Activated CD8-positive, alpha-beta memory T cell treated with anti-CD3 and anti-CD28 coated beads, Interleukin-2, amount 50 U/mL, for 24 hours (primary cell): Measurements from ENCODE around the gene CHI3L1.

Source experiments
- DNase-seq: peaks from one replicate; pipeline ENCODE4 v3.0.0-alpha.2; 2020; ENCODE audit errors: extremely low read depth

Gene CHI3L1

GRCh38 chr1:203168991-203169390 is 17.5 kb downstream of the CHI3L1 start:
- DNase-seq: no peak

- DNase-seq: no peak
Measured at GRCh38 chr1:203168256-203168786, 18.2 kb downstream of the CHI3L1 start.

GRCh38 chr1:203167913-203168200 is 18.6 kb downstream of the CHI3L1 start:
- no peak for DNase-seq

- DNase-seq: no peak
Measured at GRCh38 chr1:203167026-203167912, 19.2 kb downstream of the CHI3L1 start.

GRCh38 chr1:203166192-203166940 is 20.1 kb downstream of the CHI3L1 start:
- no peak for DNase-seq

- DNase-seq: no peak
Measured at GRCh38 chr1:203165800-203166161, 20.7 kb downstream of the CHI3L1 start.

GRCh38 chr1:203165101-203165799 is 21.3 kb downstream of the CHI3L1 start:
- no peak for DNase-seq

- DNase-seq: no peak
Measured at GRCh38 chr1:203163891-203164635, 22.4 kb downstream of the CHI3L1 start.

GRCh38 chr1:203162403-203162802 is 24.1 kb downstream of the CHI3L1 start:
- no peak for DNase-seq

GRCh38 chr1:203161703-203162102 is 24.8 kb downstream of the CHI3L1 start:
- no peak for DNase-seq

GRCh38 chr1:203161175-203161574 is 25.3 kb downstream of the CHI3L1 start:
- no peak for DNase-seq

GRCh38 chr1:203159844-203160243 is 26.7 kb downstream of the CHI3L1 start:
- DNase-seq: no peak

- DNase-seq: no peak
Measured at GRCh38 chr1:203158960-203159665, 27.4 kb downstream of the CHI3L1 start.

GRCh38 chr1:203158423-203158822 is 28.1 kb downstream of the CHI3L1 start:
- no peak for DNase-seq

GRCh38 chr1:203156280-203156679 is 30.2 kb downstream of the CHI3L1 start:
- DNase-seq: no peak

- DNase-seq: no peak
Measured at GRCh38 chr1:203153989-203154821, 32.3 kb downstream of the CHI3L1 start.

GRCh38 chr1:203153051-203153988 is 33.2 kb downstream of the CHI3L1 start:
- DNase-seq: no peak

GRCh38 chr1:203152158-203153034 is 34.1 kb downstream of the CHI3L1 start:
- no peak for DNase-seq
